ENCODE measurements around the gene ENDOV.

The ENDOV gene

DNA sequence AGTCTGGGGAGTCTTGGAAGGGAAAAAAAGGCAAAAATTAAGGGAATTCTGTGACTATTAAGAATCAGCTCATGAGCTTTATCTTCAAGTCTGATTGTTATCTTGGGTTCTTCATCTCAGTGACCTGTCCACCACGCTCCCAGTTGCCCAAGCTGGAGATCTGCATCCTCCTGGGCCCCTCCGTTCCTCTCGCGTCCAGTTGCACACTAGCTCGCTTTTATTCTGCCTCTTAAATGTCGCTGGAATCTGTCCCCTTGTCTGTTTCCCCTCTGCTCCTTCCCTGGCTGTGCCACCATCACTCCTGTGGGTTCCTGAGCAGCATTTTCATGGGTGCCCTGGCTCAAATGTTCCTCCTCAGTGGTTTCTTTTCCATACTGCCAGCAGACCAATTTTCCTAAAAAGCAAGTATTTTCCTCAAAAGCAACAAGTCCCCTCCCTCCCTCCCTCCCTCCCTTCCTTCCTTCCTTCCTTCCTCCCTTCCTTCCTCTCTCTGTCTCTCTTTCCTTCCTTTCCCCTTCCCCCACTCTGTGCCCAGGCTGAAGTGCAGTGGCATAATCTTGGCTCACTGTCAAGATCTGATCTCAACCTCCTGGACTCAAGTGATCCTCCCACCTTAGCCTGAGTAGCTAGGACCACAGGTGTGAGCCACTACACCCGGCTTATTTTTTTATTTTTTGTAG lies 1.4 kb downstream of the ENDOV start:
- no peak for DNase-seq (ENCODE audit: low spot score)

DNA sequence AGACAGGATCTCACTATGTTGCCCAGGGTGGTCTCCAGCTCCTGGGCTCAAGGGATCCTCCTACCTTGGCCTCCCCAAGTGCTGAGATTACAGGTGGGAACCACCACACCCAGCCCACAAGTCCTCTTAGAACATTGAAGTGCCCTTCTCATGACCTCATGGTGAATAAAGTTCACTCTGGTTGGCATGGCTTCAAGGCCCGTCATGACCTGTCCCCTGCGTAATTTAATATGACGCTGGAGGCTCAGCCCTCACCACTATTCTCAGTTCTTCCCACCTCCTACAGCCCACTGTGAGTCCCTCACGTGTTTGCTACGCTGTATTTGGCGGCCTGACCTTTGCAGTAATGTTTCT lies 1.9 kb downstream of the ENDOV start:
- DNase-seq (ENCODE audit: low spot score) = no peak

DNA sequence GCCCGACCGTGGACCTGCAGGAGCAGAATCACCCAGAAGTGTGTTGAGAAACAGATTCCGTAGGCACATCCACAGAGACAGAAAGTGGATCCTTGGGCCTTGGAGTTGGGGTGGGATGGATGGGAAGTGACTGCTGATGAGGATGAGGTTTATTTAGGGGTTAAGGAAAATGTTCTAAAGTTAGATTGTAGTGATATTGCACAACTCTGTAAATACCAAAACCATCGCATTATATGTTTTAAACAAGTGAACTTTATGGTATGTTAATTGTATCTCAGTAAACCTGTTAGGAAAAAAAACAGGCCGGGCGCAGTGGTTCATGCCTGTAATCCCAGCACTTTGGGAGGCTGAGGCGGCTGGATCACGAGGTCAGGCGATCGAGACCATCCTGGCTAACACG lies 3.6 kb downstream of the ENDOV start:
- DNase-seq (ENCODE audit: low spot score) = no peak

DNA sequence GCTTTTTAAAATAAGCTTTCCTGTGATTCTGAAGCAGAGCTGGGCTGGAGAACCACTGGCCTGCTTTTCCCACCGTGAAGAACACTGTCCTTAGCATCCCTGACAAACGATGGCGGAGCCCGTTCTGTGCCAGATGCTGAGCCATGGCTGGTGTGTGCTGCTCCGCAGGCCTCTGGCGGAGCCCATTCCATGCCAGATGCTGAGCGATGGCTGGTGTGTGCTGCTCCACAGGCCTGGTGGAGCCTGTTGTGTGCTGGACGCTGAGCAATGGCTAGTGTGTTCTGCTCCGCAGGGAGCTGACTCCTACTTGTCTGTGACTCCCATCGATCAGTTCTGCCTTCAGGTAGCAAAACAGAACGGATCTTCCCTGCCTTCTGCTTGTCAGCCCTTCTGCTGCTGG lies 4.3 kb downstream of the ENDOV start:
- DNase-seq (ENCODE audit: low spot score) = no peak

DNA sequence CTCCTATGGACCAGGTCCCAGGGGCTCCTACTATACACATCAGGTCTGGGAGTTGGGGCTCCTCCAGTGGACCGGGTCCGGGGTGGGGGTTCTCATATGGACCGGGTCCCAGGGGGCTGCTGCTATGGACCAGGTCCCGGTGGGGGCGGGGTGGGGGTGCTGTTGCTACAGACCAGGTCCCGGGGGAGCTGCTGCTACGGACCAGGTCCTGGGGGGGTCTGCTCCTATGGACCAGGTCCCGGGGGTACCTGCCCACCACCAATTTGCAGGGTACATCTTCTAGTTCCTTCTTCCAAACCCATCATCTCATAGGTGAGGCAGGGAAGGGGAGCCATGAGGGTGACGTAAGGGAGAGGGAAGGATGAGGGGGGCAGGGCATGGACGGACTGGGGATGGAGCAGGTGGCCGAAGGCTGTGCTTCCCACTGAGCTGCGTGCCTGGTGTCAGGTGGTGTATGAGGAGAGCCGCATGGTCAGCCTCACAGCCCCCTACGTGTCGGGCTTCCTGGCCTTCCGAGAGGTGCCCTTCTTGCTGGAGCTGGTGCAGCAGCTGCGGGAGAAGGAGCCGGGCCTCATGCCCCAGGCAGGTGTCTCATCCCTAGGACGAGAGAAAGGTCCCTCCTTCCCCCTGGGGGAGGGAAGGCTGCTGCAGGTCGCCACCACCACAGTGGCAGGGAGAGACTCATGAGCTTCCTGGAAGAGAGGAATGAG lies 6.6 kb downstream of the ENDOV start:
- no peak for DNase-seq (ENCODE audit: low spot score)

DNA sequence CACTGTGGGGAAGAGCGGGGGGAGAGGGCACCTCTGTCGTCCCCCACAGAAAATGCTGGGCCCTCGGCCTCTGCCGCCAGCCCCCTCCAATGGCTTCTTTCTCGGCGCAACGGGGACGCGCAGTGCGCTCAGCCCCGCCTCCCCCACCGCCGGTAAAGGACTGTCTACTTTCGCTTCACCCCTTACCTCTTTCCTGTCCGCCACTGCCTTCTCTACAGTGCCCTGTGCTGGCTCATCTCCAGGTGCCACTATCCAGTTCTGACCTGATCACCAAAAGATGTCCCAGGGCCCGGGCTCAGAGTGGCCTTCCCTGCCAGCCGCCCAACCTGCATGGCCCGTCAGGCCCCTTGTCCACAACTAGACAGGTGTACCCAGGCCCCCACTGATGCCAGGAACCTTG lies 7.3 kb downstream of the ENDOV start:
- no peak for DNase-seq (ENCODE audit: low spot score)

DNA sequence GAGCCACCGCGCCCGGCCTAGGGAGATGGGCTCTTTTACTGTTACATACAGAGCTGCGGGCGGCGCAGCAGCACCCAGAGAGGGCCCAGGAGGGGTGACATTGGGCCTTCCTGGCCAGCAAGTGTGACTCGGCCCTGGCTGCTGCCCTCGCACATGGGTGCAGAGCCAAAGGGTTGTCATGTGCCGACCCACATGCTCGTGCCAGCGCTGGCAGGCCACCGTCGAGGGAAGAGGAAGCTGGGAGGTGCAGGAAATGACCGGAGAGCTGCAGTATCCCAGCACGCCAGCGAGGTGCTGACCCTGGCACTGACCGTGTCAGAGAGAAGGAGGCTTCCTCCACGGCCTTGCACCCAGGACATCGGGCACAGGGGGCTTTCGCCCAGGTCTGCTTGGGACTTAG lies 8.0 kb downstream of the ENDOV start:
- no peak for DNase-seq (ENCODE audit: low spot score)

DNA sequence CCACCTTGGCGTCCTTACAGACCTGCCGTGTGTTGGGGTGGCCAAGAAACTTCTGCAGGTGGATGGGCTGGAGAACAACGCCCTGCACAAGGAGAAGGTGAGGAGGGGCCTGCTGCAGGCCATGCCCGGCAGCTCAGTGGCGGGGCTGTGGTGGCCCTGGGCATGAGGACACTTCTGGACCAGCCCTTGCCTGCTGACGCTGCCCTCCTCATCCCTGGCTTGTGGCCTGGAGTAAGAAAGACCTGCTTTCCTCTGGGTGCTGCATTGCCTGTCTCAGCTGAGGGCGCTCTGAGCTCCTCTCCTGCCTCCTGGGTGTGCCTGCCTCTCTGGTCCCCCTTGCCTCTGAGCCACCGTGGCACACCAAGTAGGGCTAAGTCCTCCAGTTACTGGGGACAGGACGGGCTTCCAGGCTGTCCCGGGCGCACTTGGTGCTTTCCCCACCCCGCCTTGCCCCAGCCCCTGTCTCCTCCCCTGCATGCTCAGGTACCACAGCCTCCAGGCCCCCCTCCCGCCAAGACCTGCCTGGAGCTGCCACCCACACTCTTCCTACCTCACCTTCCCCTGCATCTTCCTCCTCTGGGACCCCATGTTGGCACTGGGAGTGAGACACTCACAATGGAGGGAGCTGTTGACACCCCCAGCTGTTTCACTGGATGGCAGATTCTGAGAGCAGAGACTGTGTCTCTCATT lies 8.7 kb downstream of the ENDOV start:
- DNase-seq (ENCODE audit: low spot score) = no peak

DNA sequence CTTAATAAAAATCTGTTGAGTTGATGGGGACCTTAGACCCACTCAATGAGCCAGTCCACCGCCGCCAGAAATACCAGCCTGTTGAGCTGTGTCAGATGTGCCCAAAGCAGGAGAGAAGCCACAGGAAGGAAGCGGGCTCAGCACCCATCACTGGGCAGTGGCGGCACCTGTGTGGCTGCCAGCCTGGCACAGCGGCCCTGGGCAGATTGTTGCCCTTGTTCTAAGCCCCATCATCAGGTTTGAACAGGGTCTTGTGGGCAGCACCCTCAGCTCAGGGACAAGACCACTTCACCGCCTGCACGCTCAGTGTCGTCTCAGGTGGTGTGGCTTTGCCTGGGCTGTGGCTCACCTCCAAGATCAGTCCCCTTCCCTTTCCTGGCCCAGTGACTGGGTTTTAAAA lies 9.3 kb downstream of the ENDOV start:
- no peak for DNase-seq (ENCODE audit: low spot score)

DNA sequence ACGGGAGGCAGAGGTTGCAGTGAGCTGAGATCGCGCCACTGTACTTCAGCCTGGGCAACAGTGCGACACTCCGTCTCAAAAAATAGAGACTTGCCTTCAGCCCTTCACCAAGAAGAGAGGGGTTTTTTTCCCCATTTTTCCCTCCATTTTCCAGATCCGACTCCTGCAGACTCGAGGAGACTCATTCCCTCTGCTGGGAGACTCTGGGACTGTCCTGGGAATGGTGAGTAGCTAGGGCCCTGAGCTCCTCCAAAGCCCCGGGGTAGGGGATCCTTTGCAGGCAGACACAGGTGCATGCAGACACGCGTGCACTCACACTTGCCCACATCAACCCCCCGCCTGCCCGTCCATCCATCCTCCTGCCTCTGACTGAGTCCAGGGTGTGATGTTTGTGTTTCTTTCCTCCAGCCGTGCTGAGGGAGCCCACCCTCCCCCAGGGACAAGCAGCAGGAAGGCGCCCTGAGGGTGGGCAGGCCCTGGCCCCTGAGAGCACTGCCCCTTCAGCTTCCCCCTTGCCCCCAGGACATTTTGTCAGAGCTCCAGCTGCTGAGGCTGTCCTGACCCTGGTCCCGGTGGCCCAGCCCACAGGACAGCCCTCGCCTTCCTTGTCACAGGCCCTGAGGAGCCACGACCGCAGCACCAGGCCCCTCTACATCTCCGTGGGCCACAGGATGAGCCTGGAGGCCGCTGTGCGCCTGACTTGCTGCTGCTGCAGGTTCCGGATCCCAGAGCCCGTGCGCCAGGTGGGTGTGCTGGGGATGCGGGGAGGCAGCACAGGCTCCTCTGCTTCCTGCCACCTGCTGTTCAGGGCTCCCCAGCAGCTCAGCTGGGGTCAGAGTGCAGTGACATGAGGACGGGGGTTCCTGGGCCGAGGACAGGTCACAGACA lies 10.2 kb downstream of the ENDOV start:
- DNase-seq (ENCODE audit: low spot score) = no peak

DNA sequence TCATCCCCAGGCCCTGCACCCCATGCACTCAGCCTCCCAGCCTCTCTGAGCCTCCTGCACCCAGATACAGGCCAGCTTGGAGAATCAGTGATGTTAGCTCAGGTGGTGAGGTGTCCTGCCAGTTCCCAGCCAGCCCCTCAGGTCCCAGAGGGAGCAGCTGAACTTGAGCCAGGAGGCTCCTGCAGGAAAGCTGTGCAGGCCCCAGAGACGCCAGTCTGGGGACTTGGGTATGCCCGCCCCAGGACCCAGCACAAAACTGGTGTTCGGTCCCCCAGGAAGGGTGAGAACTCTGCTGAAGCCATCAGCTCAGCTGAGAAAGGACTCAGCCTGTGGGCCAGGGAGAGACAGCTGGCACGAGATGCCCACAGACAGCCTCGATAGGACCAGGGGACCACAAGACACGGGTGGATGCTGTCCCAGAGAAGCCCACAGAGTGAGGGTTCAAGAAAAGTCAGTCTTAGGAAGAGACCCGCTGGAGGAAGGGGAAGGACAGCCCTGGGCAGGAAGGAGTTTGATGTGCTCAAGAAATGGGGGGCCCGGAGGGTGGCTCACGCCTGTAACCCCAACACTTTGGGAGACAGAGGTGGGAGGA lies 11.0 kb downstream of the ENDOV start:
- DNase-seq (ENCODE audit: low spot score) = no peak

DNA sequence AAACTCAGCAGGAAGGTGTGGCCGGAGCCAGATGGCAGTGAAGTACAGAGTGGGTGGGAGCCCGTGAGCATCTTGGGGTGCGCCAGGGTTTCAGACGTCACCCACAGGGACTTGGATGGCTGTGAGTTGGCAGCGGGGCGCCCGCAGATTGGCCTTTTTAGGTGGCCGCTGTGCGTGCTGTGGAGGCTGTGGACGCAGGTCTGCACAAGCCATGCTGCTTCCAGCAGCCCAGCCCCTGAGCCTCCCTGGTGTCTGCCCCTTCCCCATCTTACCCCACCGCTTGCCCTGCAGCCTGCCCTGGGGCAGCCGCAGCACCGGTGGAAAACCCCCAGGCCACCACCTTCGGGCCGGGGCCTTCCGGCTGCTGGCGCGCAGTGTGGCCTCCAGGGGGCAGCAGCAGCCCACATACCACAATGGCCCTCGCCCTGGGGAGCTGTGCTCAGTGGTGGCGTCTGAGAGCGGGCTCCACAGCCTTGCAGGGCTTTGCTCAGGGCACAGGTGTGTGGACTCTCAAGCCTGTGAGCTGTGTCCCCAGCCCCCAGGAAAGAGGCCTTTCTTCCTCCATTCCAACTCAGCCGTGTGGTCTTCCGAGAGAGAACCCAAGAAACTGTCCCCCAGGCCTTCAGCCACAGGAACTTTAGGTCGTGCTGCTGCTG lies 11.8 kb downstream of the ENDOV start:
- DNase-seq (ENCODE audit: low spot score) = peak; percentile 74

DNA sequence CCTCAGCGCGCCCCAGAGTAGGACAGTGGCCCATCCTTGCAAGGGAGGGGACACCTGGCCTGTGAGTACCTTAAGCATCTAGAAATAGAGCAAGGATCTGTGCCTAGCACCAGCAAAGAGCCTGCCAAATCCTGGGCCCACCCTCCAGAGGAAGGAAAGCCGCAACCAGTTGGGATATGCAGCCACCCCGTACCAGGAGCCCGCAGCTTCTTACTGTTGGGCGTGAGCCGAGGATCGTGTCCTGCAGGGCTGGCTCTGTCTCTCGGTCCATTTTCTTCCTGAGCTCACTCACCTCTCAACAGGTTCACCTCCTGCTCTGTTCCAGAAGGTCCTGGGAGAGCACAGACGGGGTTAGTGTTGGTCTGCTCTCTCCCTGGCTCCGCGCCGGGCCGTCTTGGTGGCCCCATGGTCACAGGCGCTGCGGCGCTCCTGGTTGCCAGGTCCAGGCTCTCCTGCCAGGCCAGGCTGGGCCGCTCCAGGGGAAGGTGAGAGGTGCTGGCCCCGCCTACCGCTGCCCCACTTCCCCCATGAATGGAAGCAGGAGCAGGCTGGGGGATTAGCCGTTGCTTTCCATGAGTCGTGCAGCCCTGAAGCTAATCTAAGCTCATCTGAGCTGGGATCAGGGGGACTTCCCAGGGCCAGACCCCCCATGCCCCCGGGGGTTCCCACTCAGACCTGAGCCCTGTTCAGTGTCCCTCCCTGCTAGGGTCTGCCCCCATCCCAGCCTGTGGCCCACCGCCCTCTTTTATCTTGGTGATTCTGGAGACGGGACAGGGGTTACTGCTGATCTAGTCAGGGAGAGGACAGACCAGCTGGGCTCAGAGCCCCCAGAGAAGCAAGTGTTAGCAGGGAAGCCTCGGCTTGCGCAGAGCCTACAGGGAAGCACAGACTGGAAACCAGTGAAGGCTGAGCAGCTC lies 12.7 kb downstream of the ENDOV start:
- DNase-seq (ENCODE audit: low spot score) = no peak

DNA sequence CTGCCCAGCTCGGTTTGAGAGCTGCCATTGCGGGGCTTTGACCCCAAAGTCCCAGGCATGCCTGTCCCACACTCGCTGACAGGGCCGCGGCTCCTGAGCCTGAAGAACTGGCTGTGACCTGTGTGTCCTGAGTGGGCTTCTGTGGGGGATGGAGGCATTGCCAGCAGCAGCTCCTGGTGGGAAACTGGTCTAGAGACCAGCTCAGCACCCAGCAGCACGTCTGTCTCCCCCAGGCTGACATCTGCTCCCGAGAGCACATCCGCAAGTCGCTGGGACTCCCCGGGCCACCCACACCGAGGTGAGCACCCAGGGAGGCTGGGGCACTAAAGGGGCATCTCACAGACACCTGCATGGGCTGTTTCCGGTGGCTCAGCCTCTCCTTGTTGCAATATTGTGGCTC lies 13.4 kb downstream of the ENDOV start:
- DNase-seq (ENCODE audit: low spot score) = no peak

DNA sequence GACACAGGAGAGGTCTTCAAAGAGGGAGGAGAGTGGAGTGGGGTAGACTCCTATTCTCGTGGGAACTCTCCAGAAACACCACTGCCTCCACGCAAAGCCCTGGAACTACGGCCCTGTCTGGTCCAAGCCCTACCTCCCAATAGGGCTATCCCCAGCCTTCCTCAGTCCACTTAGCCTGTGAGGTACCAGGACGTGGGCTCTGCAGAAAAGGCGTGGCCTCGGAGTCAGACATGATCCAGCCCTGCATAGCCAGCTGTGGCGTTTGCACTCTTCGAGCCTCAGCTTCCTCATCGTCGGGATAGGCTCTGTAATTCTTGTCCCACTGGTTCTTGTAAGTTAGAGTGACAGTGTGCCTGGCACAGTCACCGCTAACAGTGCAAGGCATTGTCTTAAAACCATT lies 13.8 kb downstream of the ENDOV start:
- DNase-seq (ENCODE audit: low spot score) = no peak

DNA sequence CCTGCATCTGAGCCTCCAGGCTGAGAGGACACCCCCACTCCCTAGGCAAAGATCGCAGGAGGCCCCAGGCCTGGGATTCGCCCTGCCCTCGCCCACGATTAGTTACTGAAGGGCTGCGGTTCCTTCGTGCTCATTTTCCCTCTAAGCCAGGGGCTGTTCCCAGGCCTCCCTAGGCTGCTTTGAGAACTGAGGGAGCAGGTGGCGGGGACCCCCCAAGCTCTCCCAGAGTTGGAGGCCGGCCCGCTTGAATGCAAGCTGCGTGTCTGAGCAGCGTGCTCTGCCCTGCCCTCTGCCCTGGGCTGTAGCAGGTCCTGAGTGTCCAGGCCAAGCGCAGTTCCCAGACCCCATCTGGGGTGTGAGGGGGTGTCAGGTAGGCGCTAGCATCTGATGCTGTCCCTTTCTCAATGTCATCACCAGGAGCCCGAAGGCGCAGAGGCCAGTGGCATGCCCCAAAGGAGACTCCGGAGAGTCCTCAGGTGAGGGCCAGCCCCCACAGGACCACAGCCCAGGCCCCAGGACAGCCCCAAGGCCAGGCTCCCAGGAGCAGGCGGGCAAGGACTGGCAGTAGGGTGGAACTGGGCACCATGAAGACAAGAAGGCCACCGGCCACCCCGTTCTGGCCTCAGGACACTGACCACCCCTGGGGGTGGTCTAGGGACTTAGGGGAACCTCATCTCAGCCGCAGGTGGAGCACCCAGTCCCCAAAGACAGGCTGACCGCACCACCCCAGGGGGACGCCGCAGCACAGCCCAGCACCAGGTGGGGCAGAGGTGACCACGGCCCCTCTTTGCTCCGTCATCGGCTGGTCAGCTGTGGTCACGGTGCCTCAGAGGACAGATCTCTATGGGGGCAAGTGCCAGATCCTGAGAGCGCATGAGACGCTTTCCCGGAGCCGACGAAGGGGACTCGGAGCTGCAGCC lies 14.6 kb downstream of the ENDOV start:
- DNase-seq (ENCODE audit: low spot score) = no peak

DNA sequence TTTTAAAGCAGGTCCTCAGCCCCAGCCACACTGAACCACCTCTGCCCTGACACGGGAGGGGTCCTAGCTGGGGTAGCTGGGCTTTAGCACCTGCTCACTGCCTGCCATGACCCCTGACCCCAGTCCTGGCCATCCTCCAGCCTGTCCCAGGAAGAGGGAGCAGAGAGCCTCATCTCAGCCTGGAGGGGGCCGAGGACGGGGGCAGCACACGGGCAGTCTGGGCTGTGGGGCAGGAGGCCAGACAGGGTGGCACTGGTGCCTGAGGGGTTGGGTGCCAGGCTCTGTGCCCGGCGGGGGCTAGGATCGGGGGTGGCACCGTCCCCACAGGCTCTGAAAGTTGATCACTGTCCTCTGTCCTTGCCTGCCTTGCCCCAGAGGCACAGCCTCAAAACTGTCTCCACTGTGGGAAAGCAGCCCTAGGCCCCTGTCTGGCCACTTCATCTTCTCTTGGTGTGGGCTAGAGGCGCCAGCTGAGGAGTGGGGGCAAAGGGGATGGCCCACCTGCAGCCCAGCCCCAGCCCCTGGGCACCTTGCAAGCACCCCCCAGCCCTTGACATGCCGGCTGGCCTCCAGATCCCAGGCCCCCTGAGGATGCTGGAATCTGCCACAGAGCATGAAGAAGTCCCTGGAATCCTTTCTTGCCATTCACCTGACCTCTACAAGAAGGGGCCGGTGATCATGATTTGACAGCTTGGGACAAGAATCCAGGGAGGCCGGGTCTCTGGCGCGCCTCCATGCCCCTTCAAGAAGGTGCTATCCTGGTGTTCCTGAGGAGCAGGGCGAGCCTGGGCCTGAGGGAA lies 15.7 kb downstream of the ENDOV start:
- no peak for DNase-seq (ENCODE audit: low spot score)

All from hematopoietic multipotent progenitor cell treated with erythropoietin and hydrocortisone succinate and interleukin-3 and kit ligand, for 15 days (in vitro differentiated cells).